GM12878 (cell line): Measurements from ENCODE around the gene TNNT2. TPM values are rescaled to one million over a fixed set of nuclear protein-coding genes. Genes with fewer than 3 reads are reported as not detected.

Experiments
- ATAC-seq: fragments of 200-7000 bp; cut with Tn5 transposase; 3 replicates; pipeline ENCODE4 v1.9.1; 2020; ENCODE audit warnings: mild to moderate bottlenecking, moderate library complexity
- BruUV-seq: library from RNA; stranded (reverse); fragments of 400-500 nt; replicated peaks from 2 replicates; lab custom pipeline; 2021; lab: Mats Ljungman, UMichigan
- CTCF ChIA-PET: fragments of 300-600 bp; sonication (Branson Sonifier 250); formaldehyde crosslinking; extraction: SDS; loops from one replicate; lab custom pipeline; 2021; ENCODE audit warnings: inconsistent platforms; lab: Yijun Ruan, JAX
- POLR2A ChIA-PET: fragments of 350-600 bp; formaldehyde crosslinking; extraction: SDS; loops from one replicate; lab custom pipeline; 2021; ENCODE audit warnings: inconsistent platforms; lab: Charles Lee
- RAD21 ChIA-PET: fragments of 300-600 bp; sonication (Branson Sonifier 250); formaldehyde crosslinking; loops from one replicate; lab custom pipeline; 2023; ENCODE audit warnings: antibody characterized with exemption; ENCODE audit not compliant: unreplicated experiment; lab: Charles Lee
- SMC1A ChIA-PET: fragments of 300-600 bp; sonication (Branson Sonifier 250); formaldehyde crosslinking; loops from one replicate; lab custom pipeline; 2023; ENCODE audit not compliant: unreplicated experiment, uncharacterized antibody; lab: Charles Lee
- DNase-seq: peaks from one replicate; pipeline ENCODE4 v3.0.0-alpha.2; 2011; ENCODE audit warnings: low read depth, low spot score
- FAIRE-seq: peaks from 3 replicates; lab custom pipeline; 2011; peaks lifted over from hg19 to GRCh38; lab: Jason Lieb, UNC
- H2AFZ ChIP-seq: 2 replicates; pipeline ENCODE4 v1.6.0; 2011; ENCODE audit warnings: low read depth, low read length, control low read depth; ENCODE audit not compliant: control insufficient read depth
- H3K27ac ChIP-seq: 2 replicates; pipeline ENCODE4 v1.5.1; 2011; ENCODE audit warnings: control low read depth; ENCODE audit not compliant: control insufficient read depth, insufficient read depth
- H3K27me3 ChIP-seq, 2 experiments: replicated peaks in 1 of 2; 2 replicates each; pipeline versions ENCODE4 v1.6.0 to v1.6.1; 2011; ENCODE audit warnings: low read length in 1 of 2; ENCODE audit not compliant: control insufficient read depth in 2 of 2, insufficient read depth in 2 of 2
- H3K36me3 ChIP-seq, 2 experiments: 2 replicates each; pipeline ENCODE4 v1.5.1; 2011; ENCODE audit warnings: low read length in 1 of 2; ENCODE audit not compliant: control insufficient read depth in 2 of 2, insufficient read depth in 2 of 2
- H3K4me1 ChIP-seq: 2 replicates; pipeline ENCODE4 v1.6.1; 2011; ENCODE audit warnings: mild to moderate bottlenecking, low read length, moderate library complexity, mixed read lengths; ENCODE audit not compliant: control insufficient read depth, insufficient read depth
- H3K4me2 ChIP-seq: 2 replicates; pipeline ENCODE4 v1.6.0; 2011; ENCODE audit warnings: control low read depth; ENCODE audit not compliant: control insufficient read depth, insufficient read depth
- H3K4me3 ChIP-seq: fragments of 200-600 bp; sonication (generic); 2 replicates; pipeline ENCODE4 v1.5.1; 2016
- H3K79me2 ChIP-seq: 2 replicates; pipeline ENCODE4 v1.6.0; 2011; ENCODE audit warnings: low read length; ENCODE audit not compliant: control insufficient read depth, insufficient read depth
- H3K9ac ChIP-seq: 2 replicates; pipeline ENCODE4 v1.8.0; 2011; ENCODE audit warnings: low read length, control low read depth, mixed read lengths; ENCODE audit not compliant: control insufficient read depth, insufficient read depth
- H3K9me3 ChIP-seq: replicated peaks from 3 replicates; pipeline ENCODE4 v1.5.1; 2011; ENCODE audit warnings: mild to moderate bottlenecking, low read length; ENCODE audit not compliant: control insufficient read depth, insufficient read depth
- H4K20me1 ChIP-seq: 2 replicates; pipeline ENCODE4 v1.6.0; 2011; ENCODE audit not compliant: control insufficient read depth, insufficient read depth
- HDAC2 ChIP-seq: fragments of 200-600 bp; sonication (generic); IDR thresholded peaks from 2 replicates; pipeline ENCODE4 v1.6.1; 2017
- NFIC ChIP-seq: IDR thresholded peaks from 2 replicates; pipeline ENCODE4 v1.6.1; 2012; ENCODE audit warnings: low read depth, mild to moderate bottlenecking, inconsistent platforms, low read length, moderate library complexity
- POLR2AphosphoS2 ChIP-seq: IDR thresholded peaks from 2 replicates; pipeline ENCODE4 v1.6.1; 2011; ENCODE audit warnings: low read depth, mild to moderate bottlenecking, low read length, improper control_type of control experiment, moderate library complexity
- WRNIP1 ChIP-seq: IDR thresholded peaks from 2 replicates; pipeline ENCODE4 v1.6.1; 2011; ENCODE audit warnings: low read depth, low read length, improper control_type of control experiment, borderline replicate concordance
- WGBS: methylation state at CpG from one replicate; pipeline ENCODE4 v1.1.6; 2016; ENCODE audit warnings: low lambda C conversion rate; ENCODE audit not compliant: insufficient replicate concordance, insufficient coverage; ENCODE audit errors: missing lambda C conversion rate; 5-methylcytosine and 5-hydroxymethylcytosine counted together
- in situ Hi-C: fragments of 300-500 bp; cut with MboI; formaldehyde crosslinking; loops from 9 replicates; pipeline ENCODE4 v1.14.3; 2018; ENCODE audit warnings: mixed read lengths
- intact Hi-C: fragments of 100-400 bp; cut with micrococcal nuclease; formaldehyde crosslinking; loops from one replicate; pipeline ENCODE4 v1.14.2; 2022; ENCODE audit not compliant: unreplicated experiment
- polyA plus RNA-seq, 11 experiments: library from polyadenylated mRNA; depleted of rRNA in 4 of 11; unstranded in 6 of 11; stranded (reverse) in 5 of 11; fragments of >200 nt; fragmentation: Nextera tagmentation in 4 of 11; fragmentation: Illumina TruSeq in 1 of 11; extraction: Ambion mirVana in 4 of 11; extraction: Trizol in 1 of 11; gene quantifications; 1 replicate in 1 of 11; 2 replicates in 10 of 11; pipeline versions ENCODE4 v1.2.1 to v1.2.3, GENCODE V29; 2011 to 2016; ENCODE audit warnings: inconsistent platforms in 2 of 11, missing spikeins in 2 of 11, low read depth in 1 of 11
- total RNA-seq, 4 experiments: library from RNA; depleted of rRNA in 3 of 4; stranded (reverse); fragments of >200 nt in 3 of 4; fragmentation: Illumina TruSeq in 1 of 4; extraction: Trizol in 1 of 4; gene quantifications; 2 replicates each; pipeline versions ENCODE4 v1.2.1 to v1.2.3, GENCODE V29; 2013 to 2021

Gene TNNT2
- total and polyA plus RNA-seq, 10 of the 15 experiments (the other 5 are each of a cell fraction or from before 2014, with no cell fraction given), result 2.2 TPM; not detected in 9

GRCh38 chr1:201360901-201361651 is 16.4 kb downstream of the TNNT2 start (continued):
- no peak for TF ChIP-seq NFIC
- TF ChIP-seq POLR2AphosphoS2, result no peak
- TF ChIP-seq HDAC2, result no peak

GRCh38 chr1:201360486-201360885 is 17.0 kb downstream of the TNNT2 start:
- intact Hi-C loops, result loop anchor here (10.0 kb wide), 1 partner anchor 276 kb away; no protein-coding TSS in a partner anchor
- ChIA-PET POLR2A (interaction anchor here (0.5 kb wide), 1 partner anchor 572 kb away, joined by 3 read pairs; no protein-coding TSS in a partner anchor), RAD21 (interaction anchor here (0.8 to 1.6 kb wide), 3 partner anchors 12 to 49 kb away, joined by 3 to 6 read pairs (median 3); no protein-coding TSS in a partner anchor), SMC1A (interaction anchor here (1.0 to 2.3 kb wide), 3 partner anchors 12 to 106 kb away, joined by 3 to 11 read pairs (median 7); no protein-coding TSS in a partner anchor), CTCF (interaction anchor here (0.7 to 3.6 kb wide), 8 partner anchors 11 to 404 kb away, joined by 3 to 36 read pairs (median 6); no protein-coding TSS in a partner anchor)
- no TSS peak for BruUV-seq
- in situ Hi-C loops, result no loop called here
- TF ChIP-seq WRNIP1, result no peak
- H3K9ac ChIP-seq, result no peak overlapping the region
- WGBS, result 18% methylated on average over 7 of the region's 7 CpGs
- H3K79me2 ChIP-seq, result no peaks in the 10 kb centered on the region
- no peaks in the 10 kb centered on the region for H3K36me3 ChIP-seq
- H3K4me1 ChIP-seq, result no peaks in the 10 kb centered on the region
- no peak overlapping the region for H3K4me2 ChIP-seq
- H4K20me1 ChIP-seq, result no peaks in the 10 kb centered on the region
- no peak for DNase-seq
- H3K4me3 ChIP-seq, result no peak overlapping the region
- H2AFZ ChIP-seq, result no peak overlapping the region
- no peak for ATAC-seq
- FAIRE-seq, result no peak
- H3K27me3 ChIP-seq, result peaks cover 0 to 4% of the 10 kb centered on the region in 2 experiments; a peak in 3 of 4 replicates
- no peak overlapping the region for H3K27ac ChIP-seq
- no peaks in the 10 kb centered on the region for H3K9me3 ChIP-seq
